ENCODE measurements around the gene CLDN20. TPM values are rescaled to one million over a fixed set of nuclear protein-coding genes. Genes with fewer than 3 reads are reported as not detected.

Gene CLDN20
- total RNA-seq, 1 experiment from 2014 or later: not detected

- no peak for TF ChIP-seq TCF7L2 (IDR thresholded peaks at IDR 0.05; ENCODE audit: low read depth, low read length)
- no peak for TF ChIP-seq SIN3A (IDR thresholded peaks at IDR 0.05; ENCODE audit: borderline replicate concordance, insufficient read depth, low read depth, low read length)
- no peak for TF ChIP-seq POLR2AphosphoS5 (IDR thresholded peaks at IDR 0.05; ENCODE audit: low read depth, low read length)
- TF ChIP-seq, protein P1, sequence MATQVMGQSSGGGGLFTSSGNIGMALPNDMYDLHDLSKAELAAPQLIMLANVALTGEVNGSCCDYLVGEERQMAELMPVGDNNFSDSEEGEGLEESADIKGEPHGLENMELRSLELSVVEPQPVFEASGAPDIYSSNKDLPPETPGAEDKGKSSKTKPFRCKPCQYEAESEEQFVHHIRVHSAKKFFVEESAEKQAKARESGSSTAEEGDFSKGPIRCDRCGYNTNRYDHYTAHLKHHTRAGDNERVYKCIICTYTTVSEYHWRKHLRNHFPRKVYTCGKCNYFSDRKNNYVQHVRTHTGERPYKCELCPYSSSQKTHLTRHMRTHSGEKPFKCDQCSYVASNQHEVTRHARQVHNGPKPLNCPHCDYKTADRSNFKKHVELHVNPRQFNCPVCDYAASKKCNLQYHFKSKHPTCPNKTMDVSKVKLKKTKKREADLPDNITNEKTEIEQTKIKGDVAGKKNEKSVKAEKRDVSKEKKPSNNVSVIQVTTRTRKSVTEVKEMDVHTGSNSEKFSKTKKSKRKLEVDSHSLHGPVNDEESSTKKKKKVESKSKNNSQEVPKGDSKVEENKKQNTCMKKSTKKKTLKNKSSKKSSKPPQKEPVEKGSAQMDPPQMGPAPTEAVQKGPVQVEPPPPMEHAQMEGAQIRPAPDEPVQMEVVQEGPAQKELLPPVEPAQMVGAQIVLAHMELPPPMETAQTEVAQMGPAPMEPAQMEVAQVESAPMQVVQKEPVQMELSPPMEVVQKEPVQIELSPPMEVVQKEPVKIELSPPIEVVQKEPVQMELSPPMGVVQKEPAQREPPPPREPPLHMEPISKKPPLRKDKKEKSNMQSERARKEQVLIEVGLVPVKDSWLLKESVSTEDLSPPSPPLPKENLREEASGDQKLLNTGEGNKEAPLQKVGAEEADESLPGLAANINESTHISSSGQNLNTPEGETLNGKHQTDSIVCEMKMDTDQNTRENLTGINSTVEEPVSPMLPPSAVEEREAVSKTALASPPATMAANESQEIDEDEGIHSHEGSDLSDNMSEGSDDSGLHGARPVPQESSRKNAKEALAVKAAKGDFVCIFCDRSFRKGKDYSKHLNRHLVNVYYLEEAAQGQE (IDR thresholded peaks at IDR 0.05; ENCODE audit: insufficient read depth in 1 of 2, low read depth in 2 of 2, low read length in 1 of 2): no peak
- TF ChIP-seq, protein P2, sequence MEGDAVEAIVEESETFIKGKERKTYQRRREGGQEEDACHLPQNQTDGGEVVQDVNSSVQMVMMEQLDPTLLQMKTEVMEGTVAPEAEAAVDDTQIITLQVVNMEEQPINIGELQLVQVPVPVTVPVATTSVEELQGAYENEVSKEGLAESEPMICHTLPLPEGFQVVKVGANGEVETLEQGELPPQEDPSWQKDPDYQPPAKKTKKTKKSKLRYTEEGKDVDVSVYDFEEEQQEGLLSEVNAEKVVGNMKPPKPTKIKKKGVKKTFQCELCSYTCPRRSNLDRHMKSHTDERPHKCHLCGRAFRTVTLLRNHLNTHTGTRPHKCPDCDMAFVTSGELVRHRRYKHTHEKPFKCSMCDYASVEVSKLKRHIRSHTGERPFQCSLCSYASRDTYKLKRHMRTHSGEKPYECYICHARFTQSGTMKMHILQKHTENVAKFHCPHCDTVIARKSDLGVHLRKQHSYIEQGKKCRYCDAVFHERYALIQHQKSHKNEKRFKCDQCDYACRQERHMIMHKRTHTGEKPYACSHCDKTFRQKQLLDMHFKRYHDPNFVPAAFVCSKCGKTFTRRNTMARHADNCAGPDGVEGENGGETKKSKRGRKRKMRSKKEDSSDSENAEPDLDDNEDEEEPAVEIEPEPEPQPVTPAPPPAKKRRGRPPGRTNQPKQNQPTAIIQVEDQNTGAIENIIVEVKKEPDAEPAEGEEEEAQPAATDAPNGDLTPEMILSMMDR (IDR thresholded peaks at IDR 0.05): no peak
- peaks cover 9% of the 10 kb centered on the region for H3K36me3 ChIP-seq (ENCODE audit: control insufficient read depth, insufficient read depth, low read length)
- DNase-seq (ENCODE audit: low read depth, low spot score) (no peak), ATAC-seq (no peak)
- H3K27ac ChIP-seq (ENCODE audit: low read length): no peak overlapping the region
- H3K27me3 ChIP-seq (ENCODE audit: control insufficient read depth, insufficient read depth, low read length): no peaks in the 10 kb centered on the region
- no TSS peak for BruUV-seq (replicated peaks)
- intact Hi-C loops (cut with micrococcal nuclease; ENCODE audit: unreplicated experiment): no loop called here
- H3K4me3 ChIP-seq (ENCODE audit: low read depth in 2 of 2, low read length in 2 of 2): no peak overlapping the region
- in situ Hi-C loops (cut with HindIII; ENCODE audit: low pct_unique_long_range_greater_than_20kb, low sequenced_read_pairs): no loop called here
- ChIA-PET CTCF (interaction anchor here (0.6 kb wide), 1 partner anchor 60 kb away, joined by 4 read pairs; no protein-coding TSS in a partner anchor), POLR2A (interaction anchor here (1.2 kb wide), 1 partner anchor 10 kb away, joined by 3 read pairs; no protein-coding TSS in a partner anchor)
- H3K4me1 ChIP-seq (ENCODE audit: control insufficient read depth, insufficient read depth, low read length): no peaks in the 10 kb centered on the region
- no peaks in the 10 kb centered on the region for H3K9me3 ChIP-seq (ENCODE audit: control insufficient read depth, insufficient read depth, low read depth, low read length)
Observed at GRCh38 chr6:155278319-155279049, 14.7 kb downstream of the CLDN20 start.

- no peak for DNase-seq (ENCODE audit: low read depth, low spot score)
- Histone ChIP-seq H3K27ac (ENCODE audit: low read length) (no peak overlapping the region), H3K36me3 (ENCODE audit: control insufficient read depth, insufficient read depth, low read length) (peaks cover 14% of the 10 kb centered on the region), H3K9me3 (ENCODE audit: control insufficient read depth, insufficient read depth, low read depth, low read length) (no peaks in the 10 kb centered on the region), H3K4me1 (ENCODE audit: control insufficient read depth, insufficient read depth, low read length) (no peaks in the 10 kb centered on the region), H3K27me3 (ENCODE audit: control insufficient read depth, insufficient read depth, low read length) (no peaks in the 10 kb centered on the region), H3K4me3 (ENCODE audit: low read depth in 2 of 2, low read length in 2 of 2) (no peak overlapping the region)
- CTCF ChIA-PET: no interaction called here
- TF ChIP-seq TCF7L2 (IDR thresholded peaks at IDR 0.05; ENCODE audit: low read depth, low read length) (no peak), SIN3A (IDR thresholded peaks at IDR 0.05; ENCODE audit: borderline replicate concordance, insufficient read depth, low read depth, low read length) (no peak), POLR2AphosphoS5 (IDR thresholded peaks at IDR 0.05; ENCODE audit: low read depth, low read length) (no peak)
- TF ChIP-seq, protein P2 (IDR thresholded peaks at IDR 0.05): no peak
- TF ChIP-seq, protein P1 (IDR thresholded peaks at IDR 0.05; ENCODE audit: insufficient read depth in 1 of 2, low read depth in 2 of 2, low read length in 1 of 2): no peak
- ATAC-seq: no peak
- in situ Hi-C loops (cut with HindIII; ENCODE audit: low pct_unique_long_range_greater_than_20kb, low sequenced_read_pairs) (no loop called here), intact Hi-C loops (cut with micrococcal nuclease; ENCODE audit: unreplicated experiment) (no loop called here)
- no TSS peak for BruUV-seq (replicated peaks)
- POLR2A ChIA-PET: no interaction called here
Observed at GRCh38 chr6:155284775-155285174, 21.0 kb downstream of the CLDN20 start.

Data from Panc1 (cell line).